Fibroblast of lung (primary cell): ENCODE data around the gene RNF123. TPM values are rescaled to one million over a fixed set of nuclear protein-coding genes. Genes with fewer than 3 reads are reported as not detected.
A peak's percentile ranks its signal among the peaks of the same experiment; 100 is the strongest.
"Not testable (repeated sequence)": the region's sequence is repeated elsewhere in the genome, so short reads cannot be mapped to it uniquely, and the experiment has no call there.

Source experiments
- DNase-seq, 2 donors: peaks; one replicate each; pipeline versions ENCODE4 v3.0.0 to v3.0.0-alpha.2; 2010; ENCODE audit warnings: low read depth in 2 of 2
- H2AFZ ChIP-seq: 2 replicates; pipeline ENCODE4 v1.5.1; 2012; ENCODE audit warnings: low read length, control low read depth, inconsistent platforms
- H3K27ac ChIP-seq: 2 replicates; pipeline ENCODE4 v1.5.1; 2011; ENCODE audit warnings: low read length, control low read depth; ENCODE audit not compliant: insufficient read depth
- H3K27me3 ChIP-seq: 2 replicates; pipeline ENCODE4 v1.5.1; 2011; ENCODE audit warnings: mild to moderate bottlenecking, low read length; ENCODE audit not compliant: control insufficient read depth, insufficient read depth
- H3K36me3 ChIP-seq: 2 replicates; pipeline ENCODE4 v1.5.1; 2011; ENCODE audit warnings: low read length; ENCODE audit not compliant: control insufficient read depth, insufficient read depth
- H3K4me1 ChIP-seq: 2 replicates; pipeline ENCODE4 v1.5.1; 2011; ENCODE audit warnings: low read length; ENCODE audit not compliant: control insufficient read depth, insufficient read depth; ENCODE audit errors: extremely low read depth
- H3K4me2 ChIP-seq: 2 replicates; pipeline ENCODE4 v1.5.1; 2011; ENCODE audit warnings: low read length, control low read depth; ENCODE audit not compliant: insufficient read depth; ENCODE audit errors: extremely low read depth
- H3K4me3 ChIP-seq, 4 experiments: fragments of 200-600 bp in 1 of 4; sonication (generic) in 1 of 4; replicated peaks in 1 of 4; 2 replicates each; pipeline ENCODE4 v1.5.1; 2011 to 2016; ENCODE audit warnings: low read length in 4 of 4, low read depth in 3 of 4, mild to moderate bottlenecking in 3 of 4, control low read depth in 2 of 4, inconsistent platforms in 1 of 4, mixed read lengths in 1 of 4; ENCODE audit not compliant: insufficient read depth in 1 of 4; ENCODE audit errors: control extremely low read depth in 1 of 4
- H3K79me2 ChIP-seq: 2 replicates; pipeline ENCODE4 v1.5.1; 2012; ENCODE audit warnings: mild to moderate bottlenecking, low read length, inconsistent platforms; ENCODE audit not compliant: control insufficient read depth, insufficient read depth
- H3K9ac ChIP-seq: 2 replicates; pipeline ENCODE4 v1.5.1; 2011; ENCODE audit warnings: mild to moderate bottlenecking, low read length, control low read depth; ENCODE audit not compliant: insufficient read depth
- H3K9me3 ChIP-seq: 2 replicates; pipeline ENCODE4 v1.5.1; 2012; ENCODE audit warnings: low read depth, low read length; ENCODE audit not compliant: control insufficient read depth, insufficient read depth
- H4K20me1 ChIP-seq: 2 replicates; pipeline ENCODE4 v1.5.1; 2011; ENCODE audit warnings: low read length; ENCODE audit not compliant: control insufficient read depth, insufficient read depth; ENCODE audit errors: extremely low read depth
- polyA plus RNA-seq, 2 donors: library from polyadenylated mRNA; depleted of rRNA in 1 of 2; stranded (reverse) in 1 of 2; unstranded in 1 of 2; fragments of >200 nt; gene quantifications; 2 replicates each; pipeline ENCODE4 v1.2.1, GENCODE V29; 2011 to 2012; ENCODE audit warnings: missing spikeins in 1 of 2
- total RNA-seq: library from RNA; depleted of rRNA; stranded (reverse); fragments of >200 nt; gene quantifications from 2 replicates; pipeline ENCODE4 v1.2.1, GENCODE V29; 2014

The RNF123 gene
- total and polyA plus RNA-seq, 2 donors (not counting 1 experiment from before 2014, with no cell fraction given): 16.5 to 27.1 TPM

DNA sequence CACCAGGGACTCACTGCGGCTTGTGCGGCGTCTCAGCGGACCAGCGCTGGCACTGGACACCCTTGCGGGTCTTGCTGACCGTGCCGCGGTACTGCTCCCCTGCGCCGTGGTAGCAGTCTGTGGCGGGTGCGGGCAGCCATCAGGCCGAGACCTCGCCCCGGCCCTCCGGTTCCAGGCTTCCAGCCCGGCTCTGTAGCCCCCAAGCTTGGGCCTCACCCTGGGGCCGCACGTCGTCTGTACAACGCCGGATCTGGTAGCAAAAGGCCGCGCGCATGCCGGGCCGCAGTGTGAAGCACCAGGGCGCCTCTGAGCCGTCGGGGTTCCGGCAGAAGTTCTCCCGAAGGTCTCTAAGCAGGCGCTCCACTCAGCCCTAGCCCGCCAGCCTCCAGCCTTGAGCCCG lies 3.5 kb upstream of the RNF123 start:
- not testable (repeated sequence) for DNase-seq, H3K27ac ChIP-seq

DNA sequence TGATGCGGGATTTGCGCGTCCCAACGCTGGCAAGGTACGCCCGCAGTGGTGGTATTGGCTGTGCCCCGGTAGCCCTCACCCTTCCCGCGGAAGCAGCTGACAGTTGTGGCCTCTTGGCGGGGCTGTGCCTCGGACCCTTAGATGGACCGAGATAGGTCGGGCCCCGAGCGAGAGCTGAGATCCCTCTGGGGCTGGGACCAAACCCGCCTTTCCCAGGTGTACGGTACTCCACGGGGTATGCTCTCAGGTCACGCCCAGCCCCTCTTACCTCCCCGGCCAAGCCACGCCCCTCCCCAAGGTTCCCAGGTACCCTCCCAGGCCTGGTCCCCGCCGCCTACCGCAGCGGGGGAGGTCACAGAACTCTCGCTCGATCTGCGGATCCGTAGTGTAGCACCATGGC lies 3.0 kb upstream of the RNF123 start:
- Histone ChIP-seq H3K79me2 (peaks cover 10% of the 10 kb centered on the region), H3K4me3 (peak overlapping the region in 2 of 4 experiments; percentile 26 to 28)
- H3K4me1 ChIP-seq, H3K27me3 ChIP-seq, H2AFZ ChIP-seq, DNase-seq, H3K9ac ChIP-seq, H3K36me3 ChIP-seq, H3K4me2 ChIP-seq, H3K9me3 ChIP-seq, H3K27ac ChIP-seq, H4K20me1 ChIP-seq: not testable (repeated sequence)

More for the DNA sequence above, 3.5 kb upstream of the RNF123 start:
- H3K4me1 ChIP-seq, H4K20me1 ChIP-seq, H3K4me3 ChIP-seq, H3K79me2 ChIP-seq, H2AFZ ChIP-seq, H3K27me3 ChIP-seq, H3K9me3 ChIP-seq, H3K9ac ChIP-seq, H3K4me2 ChIP-seq: not testable (repeated sequence)
- H3K36me3 ChIP-seq: peaks cover 11% of the 10 kb centered on the region

DNA sequence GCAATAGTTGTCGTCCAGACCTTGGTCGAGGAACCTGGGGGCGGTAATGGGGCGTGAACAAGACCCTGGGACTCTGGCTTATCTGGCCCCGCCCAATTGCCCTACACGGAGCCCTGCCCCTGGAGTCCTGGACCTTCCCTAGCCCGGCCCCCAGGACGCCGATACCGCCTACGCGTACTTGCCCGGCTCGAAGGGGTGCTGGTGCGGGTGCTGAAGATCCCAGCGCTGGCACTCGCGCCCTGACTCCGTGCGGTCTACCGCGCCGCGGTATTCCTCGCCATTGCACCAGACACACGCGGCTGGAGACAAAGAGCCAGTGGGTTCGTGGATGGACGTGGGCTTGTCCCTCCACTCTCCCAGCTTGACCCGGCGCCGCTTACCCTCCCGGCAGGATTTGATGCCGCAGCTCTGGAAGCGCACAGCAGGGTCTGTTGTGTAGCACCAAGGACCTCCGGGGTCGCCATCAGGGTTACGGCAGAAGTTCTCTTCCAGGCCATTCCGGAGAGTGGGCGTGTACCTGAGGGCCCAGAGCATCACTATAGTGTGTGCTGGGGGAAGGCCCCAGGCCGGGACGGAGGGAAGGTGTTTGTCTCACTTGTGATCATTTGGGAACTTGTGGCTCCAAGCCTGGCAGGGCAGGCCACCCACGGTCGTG lies 2.5 kb upstream of the RNF123 start:
- not testable (repeated sequence) for H3K4me1 ChIP-seq, H3K9me3 ChIP-seq, H3K27me3 ChIP-seq, H3K9ac ChIP-seq, H2AFZ ChIP-seq, H3K36me3 ChIP-seq, H3K4me2 ChIP-seq, H4K20me1 ChIP-seq, H3K27ac ChIP-seq
- DNase-seq: peak; percentile 28 to 56
- Histone ChIP-seq H3K79me2 (peaks cover 13% of the 10 kb centered on the region), H3K4me3 (peak overlapping the region in 1 of 4 experiments; percentile 28)

- H3K36me3 ChIP-seq, DNase-seq: not testable (repeated sequence)
Observed at GRCh38 chr3:49687424-49687795, 1.9 kb upstream of the RNF123 start.

GRCh38 chr3:49688338-49689045 lies 865 bp upstream of the RNF123 start:
- peak overlapping the region; percentile 23 for H3K4me2 ChIP-seq
- not testable (repeated sequence) for DNase-seq, H2AFZ ChIP-seq

More at GRCh38 chr3:49687424-49687795, 1.9 kb upstream of the RNF123 start:
- not testable (repeated sequence) for H3K9me3 ChIP-seq, H3K4me2 ChIP-seq, H2AFZ ChIP-seq, H3K9ac ChIP-seq, H3K27ac ChIP-seq, H4K20me1 ChIP-seq, H3K4me1 ChIP-seq, H3K27me3 ChIP-seq, H3K4me3 ChIP-seq
- H3K79me2 ChIP-seq: peaks cover 13% of the 10 kb centered on the region

GRCh38 chr3:49689908-49690624 lies 709 bp downstream of the RNF123 start:
- not testable (repeated sequence) for H3K4me1 ChIP-seq, H3K27me3 ChIP-seq, H3K36me3 ChIP-seq, H4K20me1 ChIP-seq, H3K9me3 ChIP-seq, DNase-seq
- H3K9ac ChIP-seq: peak overlapping the region; percentile 80
- H3K79me2 ChIP-seq: peaks cover 13% of the 10 kb centered on the region
- H3K4me3 ChIP-seq: peak overlapping the region; percentile 77 to 94 (median 87)
- H2AFZ ChIP-seq: peak overlapping the region; percentile 82
- H3K27ac ChIP-seq: peak overlapping the region; percentile 67
- peak overlapping the region; percentile 77 for H3K4me2 ChIP-seq

More at GRCh38 chr3:49688338-49689045, 865 bp upstream of the RNF123 start:
- not testable (repeated sequence) for H3K36me3 ChIP-seq, H3K27me3 ChIP-seq, H3K9me3 ChIP-seq, H3K9ac ChIP-seq, H4K20me1 ChIP-seq, H3K27ac ChIP-seq, H3K4me1 ChIP-seq
- Histone ChIP-seq H3K79me2 (peaks cover 13% of the 10 kb centered on the region), H3K4me3 (peak overlapping the region; percentile 77 to 94 (median 87))
